Suprapubic skin (tissue), 4 donors: ENCODE results near the gene SMG1. TPM values are rescaled to one million over a fixed set of nuclear protein-coding genes. Genes with fewer than 3 reads are reported as not detected.

Experiments used
- DNase-seq, 2 donors: peaks; one replicate each; pipeline ENCODE4 v3.0.0-alpha.2; 2019; ENCODE audit warnings: low spot score in 2 of 2
- H3K27ac ChIP-seq: fragments of 200-600 bp; sonication (generic); one replicate; pipeline ENCODE4 v1.5.1; 2019
- H3K27me3 ChIP-seq: fragments of 200-600 bp; sonication (generic); one replicate; pipeline ENCODE4 v1.5.1; 2019
- H3K36me3 ChIP-seq: fragments of 200-600 bp; sonication (generic); one replicate; pipeline ENCODE4 v1.5.1; 2019
- H3K4me1 ChIP-seq: fragments of 200-600 bp; sonication (generic); one replicate; pipeline ENCODE4 v1.5.1; 2019
- H3K4me3 ChIP-seq: fragments of 200-600 bp; sonication (generic); one replicate; pipeline ENCODE4 v1.5.1; 2019; ENCODE audit warnings: mild to moderate bottlenecking
- H3K9me3 ChIP-seq: fragments of 200-600 bp; sonication (generic); one replicate; pipeline ENCODE4 v1.5.1; 2019
- EP300 ChIP-seq: sonication (generic); formaldehyde crosslinking; IDR thresholded peaks from one replicate; pipeline ENCODE4 v1.6.1; 2017; ENCODE audit warnings: antibody characterized with exemption
- POLR2A ChIP-seq, 2 donors: fragments of 450-650 bp; IDR thresholded peaks; one replicate each; pipeline ENCODE4 v1.6.1; 2017; ENCODE audit warnings: antibody characterized with exemption in 2 of 2, mild to moderate bottlenecking in 2 of 2, moderate library complexity in 2 of 2
- POLR2AphosphoS5 ChIP-seq, 3 donors: sonication (generic); formaldehyde crosslinking; IDR thresholded peaks; one replicate each; pipeline ENCODE4 v1.6.1; 2017; ENCODE audit warnings: antibody characterized with exemption in 3 of 3
- WGBS: methylation state at CpG from one replicate; pipeline ENCODE4 v1.1.5; 2018; 5-methylcytosine and 5-hydroxymethylcytosine counted together
- total RNA-seq, 4 donors: library from RNA; depleted of rRNA; stranded (reverse); fragments of >200 nt; gene quantifications; one replicate each; pipeline ENCODE4 v1.1.0, GENCODE V29; 2016
- TF ChIP-seq, protein P1 (sequence below), 2 donors: fragments of 200-600 bp in 1 of 2; fragments of 450-650 bp in 1 of 2; sonication (generic) in 1 of 2; IDR thresholded peaks; one replicate each; pipeline ENCODE4 v1.5.1; 2016 to 2019; ENCODE audit warnings: antibody characterized with exemption in 2 of 2, mild to moderate bottlenecking in 1 of 2, moderate library complexity in 1 of 2

Gene SMG1
- total RNA-seq, 4 donors from 2014 or later: 132 to 446 (median 158) TPM

- H3K27ac ChIP-seq: no peak overlapping the region
- no peak overlapping the region for H3K4me3 ChIP-seq
- 75% methylated on average over 6 of the region's 6 CpGs for WGBS
- H3K9me3 ChIP-seq: no peaks in the 10 kb centered on the region
- DNase-seq: no peak
- TF ChIP-seq EP300: no peak
- TF ChIP-seq, protein P1, sequence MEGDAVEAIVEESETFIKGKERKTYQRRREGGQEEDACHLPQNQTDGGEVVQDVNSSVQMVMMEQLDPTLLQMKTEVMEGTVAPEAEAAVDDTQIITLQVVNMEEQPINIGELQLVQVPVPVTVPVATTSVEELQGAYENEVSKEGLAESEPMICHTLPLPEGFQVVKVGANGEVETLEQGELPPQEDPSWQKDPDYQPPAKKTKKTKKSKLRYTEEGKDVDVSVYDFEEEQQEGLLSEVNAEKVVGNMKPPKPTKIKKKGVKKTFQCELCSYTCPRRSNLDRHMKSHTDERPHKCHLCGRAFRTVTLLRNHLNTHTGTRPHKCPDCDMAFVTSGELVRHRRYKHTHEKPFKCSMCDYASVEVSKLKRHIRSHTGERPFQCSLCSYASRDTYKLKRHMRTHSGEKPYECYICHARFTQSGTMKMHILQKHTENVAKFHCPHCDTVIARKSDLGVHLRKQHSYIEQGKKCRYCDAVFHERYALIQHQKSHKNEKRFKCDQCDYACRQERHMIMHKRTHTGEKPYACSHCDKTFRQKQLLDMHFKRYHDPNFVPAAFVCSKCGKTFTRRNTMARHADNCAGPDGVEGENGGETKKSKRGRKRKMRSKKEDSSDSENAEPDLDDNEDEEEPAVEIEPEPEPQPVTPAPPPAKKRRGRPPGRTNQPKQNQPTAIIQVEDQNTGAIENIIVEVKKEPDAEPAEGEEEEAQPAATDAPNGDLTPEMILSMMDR (IDR thresholded peaks at IDR 0.05): no peak
- no peak for TF ChIP-seq POLR2A (IDR thresholded peaks at IDR 0.05)
- H3K36me3 ChIP-seq: peaks cover 87% of the 10 kb centered on the region
- no peaks in the 10 kb centered on the region for H3K4me1 ChIP-seq
- no peaks in the 10 kb centered on the region for H3K27me3 ChIP-seq
These were observed 86.7 kb downstream of the SMG1 start for GRCh38 chr16:18839555-18839954.

GRCh38 chr16:18836702-18837101, 89.5 kb downstream of the SMG1 start:
- TF ChIP-seq POLR2AphosphoS5 (IDR thresholded peaks at IDR 0.05) (no peak), POLR2A (IDR thresholded peaks at IDR 0.05) (no peak), EP300 (no peak)
- TF ChIP-seq, protein P1 (IDR thresholded peaks at IDR 0.05): no peak
- peaks cover 92% of the 10 kb centered on the region for H3K36me3 ChIP-seq
- H3K27me3 ChIP-seq: no peaks in the 10 kb centered on the region
- H3K4me1 ChIP-seq: no peaks in the 10 kb centered on the region
- no peaks in the 10 kb centered on the region for H3K9me3 ChIP-seq
- no peak overlapping the region for H3K27ac ChIP-seq
- no peak overlapping the region for H3K4me3 ChIP-seq
- DNase-seq: no peak

- TF ChIP-seq POLR2A (IDR thresholded peaks at IDR 0.05) (no peak), EP300 (no peak), POLR2AphosphoS5 (IDR thresholded peaks at IDR 0.05) (no peak)
- TF ChIP-seq, protein P1 (IDR thresholded peaks at IDR 0.05): no peak
- H3K27me3 ChIP-seq: no peaks in the 10 kb centered on the region
- DNase-seq: no peak
- no peak overlapping the region for H3K4me3 ChIP-seq
- H3K9me3 ChIP-seq: no peaks in the 10 kb centered on the region
- no peak overlapping the region for H3K27ac ChIP-seq
- WGBS: 80% methylated on average over 4 of the region's 4 CpGs
- peaks cover 99% of the 10 kb centered on the region for H3K36me3 ChIP-seq
- H3K4me1 ChIP-seq: no peaks in the 10 kb centered on the region
These were observed 91.3 kb downstream of the SMG1 start for GRCh38 chr16:18834864-18835263.

DNA sequence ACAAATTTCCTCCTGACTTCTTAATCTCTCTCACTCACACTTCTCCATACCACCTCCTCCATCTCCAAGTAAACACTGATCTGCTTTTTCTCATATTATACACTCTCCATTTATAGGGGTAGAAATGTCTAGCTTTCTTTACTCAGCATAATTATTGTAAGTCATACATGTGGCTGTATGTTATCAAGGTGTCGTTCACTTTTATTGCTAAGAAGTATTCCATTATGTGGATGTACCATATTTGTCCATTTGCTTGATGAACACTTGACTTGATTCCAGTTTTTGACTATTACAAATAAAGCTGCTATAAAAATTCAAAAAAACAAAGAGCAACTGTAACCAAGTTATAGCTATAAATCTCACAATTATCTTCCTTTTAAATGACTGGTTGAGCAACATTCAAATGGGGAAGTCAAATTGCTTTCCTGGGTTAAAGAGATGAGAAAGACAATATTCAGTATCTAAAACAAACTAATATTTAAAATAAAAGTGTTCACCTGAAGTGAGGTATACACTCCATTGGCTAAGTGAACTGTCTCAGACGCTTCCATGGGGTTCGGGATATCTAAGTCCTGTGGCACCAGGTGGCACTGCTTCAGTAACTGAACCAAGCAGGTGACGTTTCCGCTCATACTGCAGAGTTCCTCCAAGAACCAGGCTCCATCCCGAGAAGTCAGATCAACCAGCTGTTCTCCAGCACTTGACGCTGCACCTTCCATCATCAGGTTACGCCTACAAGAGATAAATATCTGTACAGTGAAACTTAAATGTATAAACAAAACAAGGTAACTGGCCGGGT, 92.3 kb downstream of the SMG1 start:
- H3K27ac ChIP-seq: no peak overlapping the region
- WGBS: 92% methylated on average over 9 of the region's 9 CpGs
- H3K4me1 ChIP-seq: no peaks in the 10 kb centered on the region
- DNase-seq: no peak
- no peaks in the 10 kb centered on the region for H3K27me3 ChIP-seq
- H3K4me3 ChIP-seq: no peak overlapping the region
- no peaks in the 10 kb centered on the region for H3K9me3 ChIP-seq
- peaks cover 100% of the 10 kb centered on the region for H3K36me3 ChIP-seq
- TF ChIP-seq POLR2AphosphoS5 (IDR thresholded peaks at IDR 0.05): no peak
- no peak for TF ChIP-seq POLR2A (IDR thresholded peaks at IDR 0.05)
- TF ChIP-seq, protein P1 (IDR thresholded peaks at IDR 0.05): no peak
- no peak for TF ChIP-seq EP300

DNA sequence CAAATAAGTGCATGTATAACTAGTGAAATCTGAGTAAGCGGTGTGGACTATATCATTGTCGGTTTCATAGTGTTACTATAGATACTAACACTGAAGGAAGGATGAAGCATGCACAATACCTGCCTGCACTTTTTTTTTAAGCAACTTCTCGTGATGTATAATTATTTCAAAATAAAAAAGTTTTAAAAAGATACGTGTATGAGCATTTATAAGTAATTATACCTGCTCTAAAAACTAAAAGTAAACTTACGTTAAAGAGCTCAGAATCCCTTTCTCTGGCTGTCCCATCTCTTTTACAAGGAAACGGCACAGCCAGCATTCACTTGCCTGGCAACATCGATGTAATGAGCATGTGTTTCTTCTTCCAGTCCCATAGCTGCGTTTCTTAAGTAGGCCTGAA, 93.6 kb downstream of the SMG1 start:
- Histone ChIP-seq H3K27ac (no peak overlapping the region), H3K9me3 (no peaks in the 10 kb centered on the region), H3K36me3 (peaks cover 99% of the 10 kb centered on the region), H3K27me3 (no peaks in the 10 kb centered on the region), H3K4me1 (no peaks in the 10 kb centered on the region), H3K4me3 (no peak overlapping the region)
- 87% methylated on average over 8 of the region's 8 CpGs for WGBS
- TF ChIP-seq EP300 (no peak), POLR2AphosphoS5 (IDR thresholded peaks at IDR 0.05) (no peak), POLR2A (IDR thresholded peaks at IDR 0.05) (no peak)
- TF ChIP-seq, protein P1 (IDR thresholded peaks at IDR 0.05): no peak
- no peak for DNase-seq
